GM12874 (cell line): ENCODE measurements around the gene SLIT3.

ENCODE experiments used
- CTCF ChIP-seq: IDR thresholded peaks from 2 replicates; pipeline ENCODE4 v1.5.1; 2011; ENCODE audit warnings: low read depth, mild to moderate bottlenecking, control low read depth, low read length, moderate library complexity; ENCODE audit not compliant: insufficient read depth

Gene SLIT3

GRCh38 chr5:168844016-168844921, 456.7 kb downstream of the SLIT3 start:
- TF ChIP-seq CTCF, result no peak

DNA sequence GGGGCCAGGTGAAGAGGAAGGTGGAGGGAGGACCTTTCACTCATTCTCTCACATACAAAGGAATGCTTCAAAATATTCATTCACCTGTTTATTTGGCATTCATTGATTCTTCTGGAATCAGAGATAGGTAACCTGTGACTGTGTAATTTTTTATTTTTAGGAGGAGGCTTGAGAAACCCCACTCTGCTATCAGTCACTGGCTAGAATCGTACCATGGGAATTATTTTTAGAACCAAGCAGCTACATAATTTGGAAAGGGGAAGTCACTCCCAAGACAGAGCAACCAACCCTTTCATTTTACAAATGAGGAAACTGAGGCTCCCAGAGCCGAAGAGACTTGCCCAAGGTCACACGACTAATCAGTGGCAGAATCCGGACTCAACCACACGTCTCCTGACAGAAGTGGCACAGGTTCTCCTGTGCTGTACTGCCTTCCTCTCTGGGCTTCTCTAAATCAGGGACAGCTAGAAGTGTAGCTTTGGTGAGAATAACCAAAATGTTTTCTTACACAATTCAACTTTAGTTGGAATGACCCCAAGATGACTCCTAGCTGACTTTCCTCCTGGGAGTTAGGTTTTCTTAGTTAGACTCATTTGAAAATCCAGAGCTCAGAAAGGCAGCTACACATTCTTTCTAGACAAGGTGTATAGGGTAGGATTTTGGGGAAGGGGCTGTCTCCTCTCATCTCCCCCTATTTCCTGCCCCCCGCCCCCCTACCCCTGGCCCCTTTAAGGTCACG, 457.5 kb downstream of the SLIT3 start:
- TF ChIP-seq CTCF, result no peak

DNA sequence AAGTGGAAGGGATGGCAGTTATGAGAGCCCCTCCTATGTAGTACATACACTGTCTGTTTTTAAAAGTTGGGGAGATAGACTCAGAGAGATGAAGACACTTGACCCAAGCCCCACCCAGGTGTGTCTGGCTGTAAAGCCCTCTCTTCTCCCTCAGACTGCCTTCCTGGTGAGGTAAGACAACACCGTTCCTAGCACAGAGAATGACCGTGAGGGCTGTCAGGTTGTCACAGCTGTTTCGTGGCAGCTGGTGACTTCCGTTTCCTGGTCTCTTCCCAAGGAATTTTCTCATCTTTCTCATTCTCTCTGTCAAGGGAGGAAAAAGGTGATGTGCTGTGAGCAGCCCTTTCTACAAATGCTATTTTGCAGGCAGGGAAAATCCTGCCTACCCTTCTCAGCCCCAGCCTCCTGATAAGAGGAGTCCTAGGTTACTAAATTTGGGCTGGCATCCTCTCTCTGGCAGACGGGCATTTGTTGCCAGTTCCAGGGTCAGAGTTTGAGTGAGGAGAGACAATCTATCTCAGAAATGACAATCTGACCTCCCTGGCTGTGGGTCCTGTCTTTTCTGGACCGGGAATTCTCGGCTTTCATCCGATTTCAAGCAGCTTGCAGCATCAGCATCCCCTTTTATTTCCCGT, 458.3 kb downstream of the SLIT3 start:
- no peak for TF ChIP-seq CTCF

DNA sequence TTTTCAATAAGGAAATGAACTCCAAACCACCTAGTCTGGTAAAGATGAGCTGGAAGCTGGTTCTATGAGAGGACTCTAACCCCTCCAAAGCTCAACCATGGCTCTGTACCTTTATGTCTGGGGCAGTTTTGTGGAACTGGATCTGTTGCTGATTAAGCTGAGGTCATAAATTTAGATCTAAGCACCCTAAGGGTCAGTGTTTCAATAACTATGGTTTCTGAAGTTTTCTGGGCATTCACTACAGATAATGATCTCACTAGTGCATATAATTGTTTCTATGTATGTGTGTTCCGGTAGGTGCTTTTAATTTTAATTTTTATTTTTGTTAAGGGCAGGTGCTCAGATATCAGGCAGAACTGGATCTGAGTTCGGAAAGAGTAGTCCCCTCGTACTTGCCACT, 463.1 kb downstream of the SLIT3 start:
- no peak for TF ChIP-seq CTCF

- TF ChIP-seq CTCF, result no peak
Measured at GRCh38 chr5:168836603-168837231, 464.2 kb downstream of the SLIT3 start.

- no peak for TF ChIP-seq CTCF
Measured at GRCh38 chr5:168833936-168834335, 467.0 kb downstream of the SLIT3 start.

DNA sequence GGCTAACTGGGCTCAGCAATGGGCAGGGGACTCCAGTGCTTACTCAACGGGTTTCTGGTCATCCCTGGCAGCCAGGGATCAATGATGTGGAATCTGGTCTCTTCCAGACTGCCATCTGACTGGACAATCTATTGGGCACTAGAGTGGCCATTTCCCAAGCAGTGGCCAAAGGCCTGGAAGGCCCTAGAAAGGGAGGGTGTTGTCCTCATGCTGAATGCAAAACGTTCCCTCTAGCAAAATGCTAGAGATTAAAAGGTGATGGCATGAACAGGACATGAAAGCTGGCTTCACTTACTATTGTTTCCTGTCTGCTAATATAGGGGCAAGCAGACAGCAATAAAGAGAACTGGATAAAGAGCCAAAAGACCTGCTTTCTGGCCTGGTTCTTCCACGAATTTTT, 467.6 kb downstream of the SLIT3 start:
- TF ChIP-seq CTCF, result no peak
